Keratinocyte (primary cell): ENCODE data around the gene ST8SIA1. TPM values are rescaled to one million over a fixed set of nuclear protein-coding genes. Genes with fewer than 3 reads are reported as not detected.

Source experiments
- DNase-seq: peaks from one replicate; pipeline ENCODE4 v3.0.0-alpha.2; 2011; ENCODE audit warnings: low read depth, missing footprints, low spot score
- FAIRE-seq: peaks from 2 replicates; lab custom pipeline; 2011; peaks lifted over from hg19 to GRCh38; lab: Jason Lieb, UNC
- H2AFZ ChIP-seq: 2 replicates; pipeline ENCODE4 v1.6.0; 2012; ENCODE audit warnings: low read length, control low read depth, inconsistent platforms; ENCODE audit not compliant: control insufficient read depth
- H3K27ac ChIP-seq: 2 replicates; pipeline ENCODE4 v1.5.1; 2011; ENCODE audit warnings: low read length; ENCODE audit not compliant: control insufficient read depth, insufficient read depth
- H3K27me3 ChIP-seq: 3 replicates; pipeline ENCODE4 v1.6.0; 2011; ENCODE audit warnings: low read length; ENCODE audit not compliant: control insufficient read depth, insufficient read depth; ENCODE audit errors: extremely low read depth
- H3K36me3 ChIP-seq, 2 experiments: 2 replicates in 1 of 2; 3 replicates in 1 of 2; pipeline ENCODE4 v1.5.1; 2011; ENCODE audit warnings: low read length in 2 of 2, mild to moderate bottlenecking in 1 of 2; ENCODE audit not compliant: control insufficient read depth in 2 of 2, insufficient read depth in 2 of 2; ENCODE audit errors: extremely low read depth in 1 of 2
- H3K4me1 ChIP-seq: 3 replicates; pipeline ENCODE4 v1.5.1; 2011; ENCODE audit warnings: low read length; ENCODE audit not compliant: control insufficient read depth, insufficient read depth; ENCODE audit errors: extremely low read depth
- H3K4me2 ChIP-seq: 3 replicates; pipeline ENCODE4 v1.6.0; 2011; ENCODE audit warnings: low read depth, low read length; ENCODE audit not compliant: control insufficient read depth, insufficient read depth; ENCODE audit errors: extremely low read depth
- H3K4me3 ChIP-seq, 3 experiments: fragments of 200-600 bp in 1 of 3; sonication (generic) in 1 of 3; 2 replicates in 2 of 3; 3 replicates in 1 of 3; pipeline ENCODE4 v1.5.1; 2011 to 2016; ENCODE audit warnings: low read length in 3 of 3, mild to moderate bottlenecking in 3 of 3, control low read depth in 2 of 3, inconsistent platforms in 1 of 3, low read depth in 1 of 3, mixed read lengths in 1 of 3, mixed run types in 1 of 3, moderate library complexity in 1 of 3; ENCODE audit not compliant: control insufficient read depth in 2 of 3, insufficient read depth in 2 of 3; ENCODE audit errors: extremely low read depth in 1 of 3
- H3K79me2 ChIP-seq: 2 replicates; pipeline ENCODE4 v1.6.0; 2012; ENCODE audit warnings: low read length; ENCODE audit not compliant: control insufficient read depth, insufficient read depth
- H3K9ac ChIP-seq: 3 replicates; pipeline ENCODE4 v1.6.0; 2011; ENCODE audit warnings: low read length; ENCODE audit not compliant: control insufficient read depth, insufficient read depth; ENCODE audit errors: extremely low read depth
- H3K9me1 ChIP-seq: 3 replicates; pipeline ENCODE4 v1.6.0; 2011; ENCODE audit warnings: low read length; ENCODE audit not compliant: control insufficient read depth, insufficient read depth; ENCODE audit errors: extremely low read depth
- H3K9me3 ChIP-seq: 2 replicates; pipeline ENCODE4 v1.5.1; 2012; ENCODE audit warnings: low read depth, low read length; ENCODE audit not compliant: control insufficient read depth
- H4K20me1 ChIP-seq: 3 replicates; pipeline ENCODE4 v1.6.0; 2011; ENCODE audit warnings: low read length; ENCODE audit not compliant: control insufficient read depth, insufficient read depth; ENCODE audit errors: extremely low read depth
- EZH2 ChIP-seq: IDR thresholded peaks from one replicate; pipeline ENCODE4 v1.6.1; 2012; ENCODE audit warnings: inconsistent platforms, mild to moderate bottlenecking, low read length, moderate library complexity
- dilution Hi-C: fragments of 300-500 bp; cut with MboI; formaldehyde crosslinking; loops from one replicate; pipeline ENCODE4 v1.7.0; 2020; ENCODE audit warnings: low sequenced_read_pairs; ENCODE audit not compliant: extremely low pct_ligation_motif_present
- polyA plus RNA-seq, 5 experiments: library from polyadenylated mRNA; depleted of rRNA in 3 of 5; stranded (reverse) in 3 of 5; stranded (forward) in 1 of 5; unstranded in 1 of 5; fragments of >200 nt; gene quantifications; 1 replicate in 1 of 5; 2 replicates in 3 of 5; 3 replicates in 1 of 5; pipeline versions ENCODE4 v1.2.1 to v1.2.3, GENCODE V29; 2011 to 2012; ENCODE audit warnings: missing spikeins in 2 of 5, low read depth in 1 of 5, low replicate concordance in 1 of 5
- TF ChIP-seq, protein P1 (sequence below), 3 experiments: IDR thresholded peaks in 1 of 3; conservative IDR thresholded peaks in 1 of 3; optimal IDR thresholded peaks in 1 of 3; 2 replicates in 2 of 3; 3 replicates in 1 of 3; pipeline versions ENCODE3 to v1.5.1; 2011; ENCODE audit warnings: low read length in 3 of 3, mild to moderate bottlenecking in 3 of 3, moderate library complexity in 2 of 3, control low read depth in 1 of 3, inconsistent platforms in 1 of 3; ENCODE audit not compliant: insufficient read depth in 2 of 3; ENCODE audit errors: extremely low read depth in 1 of 3

ST8SIA1 gene
- polyA plus RNA-seq, 1 donor (not counting 4 experiments of a cell fraction or from before 2014, with no cell fraction given), result 0.50 TPM

DNA sequence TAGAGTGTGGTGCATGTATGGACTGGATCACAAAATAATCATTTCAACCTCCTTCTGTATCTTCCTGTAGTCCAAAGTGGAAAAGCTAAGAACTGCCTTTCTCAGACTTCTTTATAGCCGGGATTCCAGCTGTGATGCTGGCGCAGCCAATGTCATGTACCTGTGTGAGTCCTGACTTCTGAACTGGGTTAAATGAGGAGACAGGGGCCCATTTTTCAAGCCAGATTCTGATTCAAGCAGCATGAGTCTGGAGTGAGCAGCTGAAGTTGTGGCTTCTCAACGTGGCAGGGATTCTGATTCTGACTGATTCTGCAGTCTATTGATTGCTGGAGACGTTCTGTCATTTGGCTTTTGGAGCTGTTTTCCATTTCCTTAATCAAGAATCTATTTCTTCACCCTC lies 111.2 kb downstream of the ST8SIA1 start:
- FAIRE-seq, result no peak
- H4K20me1 ChIP-seq, result no peaks in the 10 kb centered on the region
- no peak overlapping the region for H3K4me3 ChIP-seq
- TF ChIP-seq EZH2, result no peak
- TF ChIP-seq, protein P1, sequence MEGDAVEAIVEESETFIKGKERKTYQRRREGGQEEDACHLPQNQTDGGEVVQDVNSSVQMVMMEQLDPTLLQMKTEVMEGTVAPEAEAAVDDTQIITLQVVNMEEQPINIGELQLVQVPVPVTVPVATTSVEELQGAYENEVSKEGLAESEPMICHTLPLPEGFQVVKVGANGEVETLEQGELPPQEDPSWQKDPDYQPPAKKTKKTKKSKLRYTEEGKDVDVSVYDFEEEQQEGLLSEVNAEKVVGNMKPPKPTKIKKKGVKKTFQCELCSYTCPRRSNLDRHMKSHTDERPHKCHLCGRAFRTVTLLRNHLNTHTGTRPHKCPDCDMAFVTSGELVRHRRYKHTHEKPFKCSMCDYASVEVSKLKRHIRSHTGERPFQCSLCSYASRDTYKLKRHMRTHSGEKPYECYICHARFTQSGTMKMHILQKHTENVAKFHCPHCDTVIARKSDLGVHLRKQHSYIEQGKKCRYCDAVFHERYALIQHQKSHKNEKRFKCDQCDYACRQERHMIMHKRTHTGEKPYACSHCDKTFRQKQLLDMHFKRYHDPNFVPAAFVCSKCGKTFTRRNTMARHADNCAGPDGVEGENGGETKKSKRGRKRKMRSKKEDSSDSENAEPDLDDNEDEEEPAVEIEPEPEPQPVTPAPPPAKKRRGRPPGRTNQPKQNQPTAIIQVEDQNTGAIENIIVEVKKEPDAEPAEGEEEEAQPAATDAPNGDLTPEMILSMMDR (optimal IDR thresholded peaks at IDR 0.05 in 1 of 3, IDR thresholded peaks at IDR 0.05 in 1 of 3, conservative IDR thresholded peaks at IDR 0.05 in 1 of 3; ENCODE audit: extremely low read depth in 1 of 3, insufficient read depth in 2 of 3, low read length in 3 of 3), result no peak
- no peaks in the 10 kb centered on the region for H3K4me1 ChIP-seq
- H3K9ac ChIP-seq, result no peak overlapping the region
- no peaks in the 10 kb centered on the region for H3K27me3 ChIP-seq
- no peak overlapping the region for H3K4me2 ChIP-seq
- no peaks in the 10 kb centered on the region for H3K79me2 ChIP-seq
- no peaks in the 10 kb centered on the region for H3K36me3 ChIP-seq
- DNase-seq, result no peak
- no peak overlapping the region for H2AFZ ChIP-seq
- H3K9me3 ChIP-seq, result no peaks in the 10 kb centered on the region
- H3K27ac ChIP-seq, result no peak overlapping the region
- no peaks in the 10 kb centered on the region for H3K9me1 ChIP-seq
- dilution Hi-C loops, result no loop called here

DNA sequence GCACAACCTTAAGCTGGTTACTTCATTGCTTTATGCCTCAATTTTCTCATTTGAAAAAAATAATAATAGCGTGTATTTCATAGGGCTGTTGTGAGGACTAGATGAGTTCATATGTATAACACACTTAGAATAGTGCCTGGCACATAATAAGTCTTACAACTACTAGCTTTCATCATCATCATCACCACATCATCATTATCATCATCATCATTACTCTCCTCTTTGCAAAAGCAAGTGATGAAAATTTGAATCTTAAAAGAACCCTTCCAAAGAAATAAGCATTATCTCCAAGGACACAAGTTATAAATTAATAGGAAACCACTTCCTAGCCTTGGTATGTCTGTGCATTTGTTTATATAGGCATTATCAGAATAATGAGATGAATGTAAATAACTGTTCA lies 117.0 kb downstream of the ST8SIA1 start:
- dilution Hi-C loops, result no loop called here

More for the DNA sequence above, 117.0 kb downstream of the ST8SIA1 start:
- no peak overlapping the region for H3K9ac ChIP-seq
- no peak overlapping the region for H3K4me2 ChIP-seq
- DNase-seq (no peak), FAIRE-seq (no peak)
- H2AFZ ChIP-seq, result no peak overlapping the region
- no peaks in the 10 kb centered on the region for H3K4me1 ChIP-seq
- H3K27ac ChIP-seq, result no peak overlapping the region
- TF ChIP-seq EZH2, result no peak
- TF ChIP-seq, protein P1 (optimal IDR thresholded peaks at IDR 0.05 in 1 of 3, IDR thresholded peaks at IDR 0.05 in 1 of 3, conservative IDR thresholded peaks at IDR 0.05 in 1 of 3; ENCODE audit: extremely low read depth in 1 of 3, insufficient read depth in 2 of 3, low read length in 3 of 3), result no peak
- H4K20me1 ChIP-seq, result no peaks in the 10 kb centered on the region
- H3K27me3 ChIP-seq, result no peaks in the 10 kb centered on the region
- H3K9me3 ChIP-seq, result no peaks in the 10 kb centered on the region
- no peak overlapping the region for H3K4me3 ChIP-seq
- no peaks in the 10 kb centered on the region for H3K9me1 ChIP-seq
- no peaks in the 10 kb centered on the region for H3K36me3 ChIP-seq
- no peaks in the 10 kb centered on the region for H3K79me2 ChIP-seq
